GM12865 (cell line): ENCODE measurements around the gene IRF7.
A peak's percentile ranks its signal among the peaks of the same experiment; 100 is the strongest.

ENCODE experiments used
- DNase-seq: peaks from one replicate; pipeline ENCODE4 v3.0.0; 2010; ENCODE audit warnings: low read depth
- H3K4me3 ChIP-seq: 2 replicates; pipeline ENCODE4 v1.5.1; 2011; ENCODE audit warnings: mild to moderate bottlenecking, low read depth, low read length, control low read depth
- CTCF ChIP-seq: IDR thresholded peaks from 2 replicates; pipeline ENCODE4 v1.5.1; 2011; ENCODE audit warnings: low read length, control low read depth, low read depth, inconsistent platforms; ENCODE audit not compliant: insufficient read depth; ENCODE audit errors: missing control alignments

Gene IRF7

GRCh38 chr11:605286-606129 is 10.2 kb downstream of the IRF7 start:
- TF ChIP-seq CTCF = no peak
- no peak for DNase-seq
- no peak overlapping the region for H3K4me3 ChIP-seq

GRCh38 chr11:603154-603553 is 12.6 kb downstream of the IRF7 start:
- H3K4me3 ChIP-seq = no peak overlapping the region
- no peak for DNase-seq
- no peak for TF ChIP-seq CTCF

GRCh38 chr11:601573-602245 is 14.0 kb downstream of the IRF7 start:
- TF ChIP-seq CTCF = no peak
- no peak for DNase-seq
- no peak overlapping the region for H3K4me3 ChIP-seq

GRCh38 chr11:598005-598680 is 17.6 kb downstream of the IRF7 start:
- no peak overlapping the region for H3K4me3 ChIP-seq
- DNase-seq = no peak
- TF ChIP-seq CTCF = no peak

- no peak overlapping the region for H3K4me3 ChIP-seq
- no peak for DNase-seq
- peak; percentile 10 for TF ChIP-seq CTCF
Observed at GRCh38 chr11:597166-597725, 18.5 kb downstream of the IRF7 start.

- H3K4me3 ChIP-seq = no peak overlapping the region
- DNase-seq = no peak
- TF ChIP-seq CTCF = no peak
Observed at GRCh38 chr11:596374-596773, 19.4 kb downstream of the IRF7 start.
